ENCODE measurements around the gene PTGS1.

Gene PTGS1

GRCh38 chr9:122376796-122377195 is 6.0 kb downstream of the PTGS1 start:
- DNase-seq = no peak

GRCh38 chr9:122377241-122378164 is 6.7 kb downstream of the PTGS1 start:
- no peak for DNase-seq

- DNase-seq = no peak
These were observed 7.4 kb downstream of the PTGS1 start for GRCh38 chr9:122378236-122378635.

GRCh38 chr9:122379340-122379739 is 8.5 kb downstream of the PTGS1 start:
- DNase-seq = no peak

- DNase-seq = no peak
These were observed 9.5 kb downstream of the PTGS1 start for GRCh38 chr9:122380293-122380692.

GRCh38 chr9:122381206-122381950 is 10.6 kb downstream of the PTGS1 start:
- DNase-seq = no peak

GRCh38 chr9:122382901-122383850 is 12.4 kb downstream of the PTGS1 start:
- peak; percentile 26 for DNase-seq

GRCh38 chr9:122383992-122384461 is 13.2 kb downstream of the PTGS1 start:
- no peak for DNase-seq

GRCh38 chr9:122386311-122386872 is 15.6 kb downstream of the PTGS1 start:
- DNase-seq = peak; percentile 73

GRCh38 chr9:122387536-122387935 is 16.7 kb downstream of the PTGS1 start:
- peak; percentile 25 for DNase-seq

- no peak for DNase-seq
These were observed 18.4 kb downstream of the PTGS1 start for GRCh38 chr9:122389195-122389594.

- DNase-seq = peak; percentile 94
These were observed 19.1 kb downstream of the PTGS1 start for GRCh38 chr9:122389799-122390481.

- DNase-seq = no peak
These were observed 21.5 kb downstream of the PTGS1 start for GRCh38 chr9:122392284-122392683.

GRCh38 chr9:122392714-122393113 is 21.9 kb downstream of the PTGS1 start:
- DNase-seq = no peak

GRCh38 chr9:122393284-122393983 is 22.6 kb downstream of the PTGS1 start:
- peak; percentile 75 for DNase-seq

- no peak for DNase-seq
These were observed 23.7 kb downstream of the PTGS1 start for GRCh38 chr9:122394265-122395125.

- no peak for DNase-seq
These were observed 25.9 kb downstream of the PTGS1 start for GRCh38 chr9:122396614-122397148.

GRCh38 chr9:122397749-122398148 is 26.9 kb downstream of the PTGS1 start:
- no peak for DNase-seq

- no peak for DNase-seq
These were observed 27.6 kb downstream of the PTGS1 start for GRCh38 chr9:122398371-122398924.
